HG03159 (cell line): ENCODE data around the gene PRMT7.

ENCODE experiments used
- ATAC-seq: cut with Tn5 transposase; IDR thresholded peaks from one replicate; pipeline ENCODE4 v1.9.1; 2021; ENCODE audit warnings: mild to moderate bottlenecking, moderate library complexity; ENCODE audit not compliant: unreplicated experiment

PRMT7 gene

DNA sequence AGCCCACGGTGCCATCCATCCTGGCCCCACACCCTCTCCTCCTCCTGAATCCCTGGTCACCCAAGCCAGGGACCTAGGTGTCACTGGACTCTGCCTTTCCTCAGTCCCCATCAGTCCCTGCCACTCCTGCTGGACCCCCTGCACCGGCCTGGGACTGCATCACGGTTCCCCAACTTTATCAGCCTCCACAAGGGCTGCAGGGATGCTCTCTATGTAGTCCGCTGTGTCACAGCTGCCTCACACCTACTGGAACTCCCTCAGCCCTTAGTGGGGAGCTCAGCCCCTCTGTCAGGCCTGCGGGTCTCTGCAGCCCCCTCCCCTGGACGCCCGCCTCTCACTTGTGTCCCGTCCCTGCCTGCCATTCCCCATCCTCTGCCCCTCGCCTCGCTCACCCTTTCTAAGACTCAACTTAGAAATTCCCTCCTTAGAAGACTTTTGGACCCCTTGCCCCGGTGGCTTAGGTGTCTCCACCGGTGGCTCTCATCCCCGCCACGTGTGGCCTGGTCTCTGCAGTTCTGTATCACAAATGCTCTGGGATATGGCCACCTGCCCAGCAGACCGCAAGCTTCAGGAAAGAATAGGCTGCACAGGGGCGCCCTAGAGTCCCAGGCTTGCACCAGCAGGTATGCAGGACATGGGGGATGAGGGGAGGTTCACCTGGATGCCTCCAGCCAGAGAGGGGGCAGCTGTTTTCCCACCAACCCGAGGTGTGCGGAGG lies 62.9 kb downstream of the PRMT7 start:
- ATAC-seq = no peak

DNA sequence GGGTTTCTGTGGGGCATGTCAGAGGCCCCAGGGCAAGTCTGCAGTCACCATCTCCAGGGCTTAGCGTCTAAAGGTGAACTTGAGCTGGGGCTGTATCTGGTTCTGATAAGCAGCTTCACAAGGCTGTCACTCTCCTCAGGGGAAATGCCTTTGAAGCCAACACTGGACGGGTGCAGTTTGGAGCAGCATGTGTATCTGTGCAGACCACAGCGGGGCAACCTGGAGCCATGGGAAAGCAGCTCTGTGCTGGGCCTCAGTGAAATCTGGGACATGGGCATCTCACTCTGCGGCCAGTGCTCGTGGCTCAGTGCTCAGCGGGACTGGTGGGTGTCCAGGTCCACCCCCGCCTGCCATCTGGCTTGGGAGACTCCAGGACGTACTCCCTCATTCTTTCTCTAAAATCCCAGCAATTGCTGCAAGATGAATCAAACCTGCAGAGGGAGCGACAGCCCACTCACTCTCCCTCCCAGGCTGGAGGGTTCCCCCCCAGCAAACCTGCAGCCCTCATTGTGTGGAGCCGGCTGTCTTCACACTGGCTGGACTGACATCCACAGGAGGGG lies 63.5 kb downstream of the PRMT7 start:
- ATAC-seq = no peak

DNA sequence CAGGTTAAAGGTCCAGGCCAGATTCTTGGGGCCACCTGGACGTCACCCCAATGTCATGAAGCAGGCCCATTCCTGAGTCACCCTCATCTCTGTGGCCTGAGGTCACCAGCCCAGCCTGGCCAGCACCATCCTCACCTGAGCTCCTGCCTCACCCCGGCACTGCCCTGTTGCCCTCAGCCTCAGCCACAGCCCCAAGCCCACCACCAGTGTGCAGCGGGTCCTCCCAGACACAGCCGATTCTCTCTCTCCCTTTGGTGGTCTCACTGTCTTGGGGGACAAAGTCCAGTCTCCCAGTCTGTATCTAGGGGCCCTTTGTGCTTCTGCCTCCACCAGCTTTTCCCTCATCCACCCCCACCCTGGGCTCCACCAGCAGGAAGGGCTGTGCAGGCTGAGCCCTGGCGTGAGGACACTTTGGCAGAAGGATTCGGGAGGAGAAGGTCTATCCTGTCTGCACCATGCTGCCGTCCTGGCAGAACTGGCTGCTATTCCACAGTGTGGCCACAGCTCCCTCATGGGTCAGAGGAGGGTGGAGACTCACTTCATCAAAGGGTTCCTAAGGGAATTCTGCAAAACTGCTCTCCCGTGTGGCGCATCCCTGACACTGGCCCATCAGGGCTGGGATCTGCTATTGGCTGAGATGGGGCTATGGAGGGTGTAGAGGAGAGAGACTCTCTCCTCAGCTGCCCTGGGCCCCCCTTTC lies 64.3 kb downstream of the PRMT7 start:
- no peak for ATAC-seq

DNA sequence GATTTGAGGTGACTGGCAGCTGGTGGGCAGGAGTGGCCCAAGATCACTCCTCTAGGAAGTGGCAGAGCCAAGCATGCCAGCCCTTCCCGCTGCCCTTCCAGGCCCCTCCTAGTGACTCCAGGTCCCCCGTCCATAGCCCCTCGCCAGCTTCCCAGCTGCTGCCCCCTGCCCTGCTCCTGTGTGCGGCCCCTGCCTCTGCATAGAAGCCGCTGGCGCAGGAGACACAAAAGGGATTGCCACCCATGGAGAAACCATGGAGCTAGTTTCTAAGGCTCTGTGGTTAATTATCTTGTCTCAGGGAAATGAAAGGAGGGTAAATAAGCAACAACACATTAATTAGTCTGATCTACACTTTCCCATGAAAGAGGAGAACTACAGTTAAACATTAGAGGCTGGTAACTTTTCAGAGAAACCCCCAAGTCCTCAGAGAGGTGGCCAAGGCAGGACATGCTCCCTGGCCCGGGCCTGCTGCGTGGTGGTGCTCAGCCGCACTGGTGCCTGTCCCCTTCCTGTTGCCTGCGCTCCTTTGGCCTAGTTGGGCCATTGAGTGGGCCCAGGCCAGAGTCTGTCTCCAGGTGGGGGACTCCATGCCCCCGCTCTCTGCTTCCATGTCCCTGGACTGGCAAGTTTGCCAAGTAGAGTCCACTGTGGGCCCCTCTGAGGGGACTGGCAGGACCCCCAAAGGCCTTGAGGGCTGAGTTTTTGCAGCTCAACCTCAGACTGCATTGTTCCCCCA lies 65.2 kb downstream of the PRMT7 start:
- no peak for ATAC-seq

DNA sequence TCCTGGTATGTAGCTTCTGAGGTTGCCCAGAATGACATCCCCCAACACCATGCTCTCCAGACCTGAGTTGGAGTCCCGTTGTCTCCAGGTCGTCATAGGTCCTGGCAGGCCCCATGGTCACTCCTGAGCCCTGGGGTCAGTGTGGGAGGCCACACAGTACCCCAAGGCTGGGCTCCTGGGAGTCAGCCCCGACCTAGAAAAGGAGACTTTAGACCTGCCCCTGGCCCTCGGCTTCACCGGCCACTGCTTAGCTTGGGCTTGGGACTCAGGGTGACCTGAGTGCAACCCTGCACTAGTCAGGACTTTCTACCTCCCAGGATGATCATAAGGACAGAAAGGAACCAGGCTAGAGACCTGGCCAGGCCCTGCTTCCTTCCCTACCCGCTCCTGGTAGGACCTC lies 65.8 kb downstream of the PRMT7 start:
- ATAC-seq = no peak

DNA sequence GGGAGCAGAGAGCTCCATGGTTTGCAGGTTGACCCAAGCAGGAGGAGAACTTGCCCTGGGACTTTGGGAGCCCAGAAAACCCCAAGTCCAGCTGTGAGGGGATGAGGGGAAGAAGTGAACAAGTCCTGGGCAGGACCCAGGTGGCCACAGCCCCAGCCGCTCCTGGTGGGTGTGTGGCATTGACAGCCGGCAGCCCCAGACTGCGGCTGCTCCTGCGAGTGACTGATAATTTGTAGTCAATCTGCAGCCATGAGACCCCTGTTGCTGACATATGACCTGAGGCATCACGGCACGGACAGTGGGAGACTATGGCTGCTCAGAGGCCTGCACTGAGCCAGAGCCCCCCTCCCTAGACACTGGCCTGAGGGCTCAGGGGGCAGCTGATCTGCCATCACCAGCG lies 66.4 kb downstream of the PRMT7 start:
- ATAC-seq = no peak

DNA sequence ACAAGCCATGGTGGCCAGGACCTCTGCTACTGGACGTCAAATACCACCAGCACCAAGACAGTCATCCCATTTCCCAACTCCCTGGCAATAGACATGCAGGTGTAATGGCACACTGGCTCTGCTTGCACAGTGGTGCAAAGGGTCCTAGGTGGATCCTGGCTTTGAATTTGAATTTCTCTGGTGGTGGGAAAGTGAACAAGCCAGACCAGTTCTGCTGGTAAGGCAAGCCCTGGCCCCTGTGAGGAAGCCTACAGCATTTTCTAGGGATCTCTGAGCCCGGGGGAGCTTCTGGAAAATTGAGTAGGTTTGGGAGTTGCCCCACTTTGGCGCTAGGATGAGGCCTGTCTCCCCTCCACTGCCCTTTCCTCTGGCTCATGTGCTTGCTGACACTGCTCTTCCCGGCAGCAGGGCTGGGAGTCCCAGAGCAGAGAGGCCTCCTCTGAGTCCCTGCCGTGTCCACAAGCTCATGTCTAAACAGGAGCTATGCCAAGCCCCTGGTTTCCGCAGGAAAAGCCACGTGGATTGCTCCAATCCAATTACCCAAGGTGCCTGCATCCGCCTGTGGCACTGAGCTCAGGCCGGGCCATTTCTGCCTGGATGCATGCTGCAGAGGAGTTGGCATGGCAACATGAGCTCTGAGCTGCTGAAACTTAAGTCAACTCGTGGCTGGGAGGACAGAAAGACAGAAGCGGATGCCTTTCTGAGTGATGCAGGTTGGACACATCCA lies 67.0 kb downstream of the PRMT7 start:
- no peak for ATAC-seq

DNA sequence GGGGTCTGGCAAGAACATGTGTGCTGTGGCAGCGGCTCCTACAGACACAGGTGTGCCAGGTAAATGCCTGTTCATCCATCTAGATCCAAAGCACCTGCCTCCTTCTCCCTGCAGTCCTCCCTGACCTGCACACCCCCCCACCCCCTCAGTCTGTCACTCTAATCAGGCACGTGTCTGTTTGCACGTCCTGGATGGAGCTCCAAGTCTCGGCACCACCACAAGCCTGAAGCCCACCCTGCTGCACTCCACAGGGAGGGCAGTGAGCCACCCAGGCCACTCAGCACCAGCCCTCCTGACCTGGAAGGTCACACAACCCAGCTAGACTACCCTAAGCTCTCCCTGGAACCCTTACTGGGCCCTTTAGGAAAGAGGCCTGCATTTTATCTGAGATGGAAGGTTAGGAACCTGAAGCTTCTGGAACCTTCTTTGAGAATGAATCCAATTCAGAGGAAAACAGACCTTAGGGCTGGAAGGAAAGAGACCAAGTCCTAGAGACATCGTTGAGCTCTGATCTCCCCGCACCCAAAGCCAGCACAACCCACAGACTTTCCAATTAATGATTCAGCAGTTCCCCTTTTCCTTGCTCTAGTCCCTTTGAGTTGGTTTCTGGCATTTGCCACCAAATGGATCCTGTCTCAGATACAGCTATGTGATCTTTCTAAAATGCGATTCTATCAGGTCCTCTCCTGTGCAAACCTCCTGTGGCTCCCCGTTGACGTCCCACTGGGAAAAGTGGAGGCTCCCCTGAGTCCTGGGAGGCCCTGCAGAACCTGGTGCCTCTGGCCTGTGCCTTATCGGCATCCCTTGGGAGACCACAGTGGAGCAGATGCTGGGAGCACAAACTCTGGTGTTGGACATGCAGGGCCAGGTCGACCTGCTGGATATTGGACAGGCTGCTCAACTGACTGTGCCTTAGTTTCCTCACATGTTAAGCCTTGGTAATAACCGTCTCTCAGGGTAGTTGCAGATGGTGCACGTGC lies 67.9 kb downstream of the PRMT7 start:
- no peak for ATAC-seq

DNA sequence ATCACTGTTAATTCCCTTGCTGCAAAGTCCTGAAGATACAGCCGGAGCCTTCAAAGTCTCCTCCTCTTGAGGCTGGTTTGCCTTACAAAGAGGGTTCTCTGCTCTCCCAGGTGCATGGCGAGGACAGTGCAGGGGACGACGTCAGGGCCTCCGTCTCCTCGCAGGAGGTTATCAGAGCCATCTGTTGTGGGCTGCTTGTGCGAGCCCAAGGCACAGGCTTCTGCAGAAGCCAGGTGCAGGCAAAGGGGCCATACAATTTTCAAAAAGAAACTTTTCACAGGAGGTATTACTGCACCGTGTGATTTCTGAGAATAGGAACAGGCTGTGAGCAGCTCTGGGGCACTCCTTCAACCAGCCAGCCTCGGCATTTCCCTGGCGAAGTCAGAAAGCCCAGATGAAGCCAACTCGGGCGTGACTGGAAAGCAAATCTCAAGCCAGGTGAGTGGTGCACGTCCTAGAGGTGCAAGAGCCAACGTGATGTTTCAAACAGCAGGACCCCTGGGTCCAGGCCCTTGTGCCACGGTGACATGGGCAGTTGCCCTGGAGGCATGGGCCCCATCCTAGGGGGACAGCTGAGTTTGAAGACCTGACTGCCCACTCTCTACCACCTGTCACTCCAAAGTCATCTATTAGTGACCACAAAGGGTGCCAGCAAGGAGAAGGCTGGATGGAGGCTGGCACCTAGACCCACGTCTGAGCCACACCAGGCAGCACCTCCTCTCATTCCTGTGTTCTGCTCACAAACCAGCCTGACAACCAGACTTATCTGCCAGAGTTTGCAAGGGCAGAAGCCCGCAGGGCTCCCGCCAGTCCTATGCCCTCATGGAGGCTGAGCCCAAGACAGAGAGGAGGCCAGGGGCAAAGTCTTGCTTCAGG lies 68.9 kb downstream of the PRMT7 start:
- ATAC-seq = no peak

DNA sequence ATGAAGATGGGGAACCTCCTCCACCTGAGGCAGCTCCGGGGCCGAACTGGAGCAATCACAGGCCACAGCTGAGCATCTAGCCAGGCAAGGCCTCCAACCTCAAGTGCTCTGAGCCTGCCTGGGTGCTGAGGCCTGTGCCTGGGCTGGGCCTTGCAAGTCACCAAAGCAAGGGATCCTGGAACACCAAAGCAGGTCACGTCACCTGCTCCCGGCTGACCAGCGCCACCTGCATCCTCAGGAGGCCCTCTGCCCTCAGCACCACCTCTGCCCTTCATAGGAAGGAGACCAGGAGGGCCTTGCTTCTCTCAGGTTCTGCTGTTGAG lies 69.5 kb downstream of the PRMT7 start:
- no peak for ATAC-seq

DNA sequence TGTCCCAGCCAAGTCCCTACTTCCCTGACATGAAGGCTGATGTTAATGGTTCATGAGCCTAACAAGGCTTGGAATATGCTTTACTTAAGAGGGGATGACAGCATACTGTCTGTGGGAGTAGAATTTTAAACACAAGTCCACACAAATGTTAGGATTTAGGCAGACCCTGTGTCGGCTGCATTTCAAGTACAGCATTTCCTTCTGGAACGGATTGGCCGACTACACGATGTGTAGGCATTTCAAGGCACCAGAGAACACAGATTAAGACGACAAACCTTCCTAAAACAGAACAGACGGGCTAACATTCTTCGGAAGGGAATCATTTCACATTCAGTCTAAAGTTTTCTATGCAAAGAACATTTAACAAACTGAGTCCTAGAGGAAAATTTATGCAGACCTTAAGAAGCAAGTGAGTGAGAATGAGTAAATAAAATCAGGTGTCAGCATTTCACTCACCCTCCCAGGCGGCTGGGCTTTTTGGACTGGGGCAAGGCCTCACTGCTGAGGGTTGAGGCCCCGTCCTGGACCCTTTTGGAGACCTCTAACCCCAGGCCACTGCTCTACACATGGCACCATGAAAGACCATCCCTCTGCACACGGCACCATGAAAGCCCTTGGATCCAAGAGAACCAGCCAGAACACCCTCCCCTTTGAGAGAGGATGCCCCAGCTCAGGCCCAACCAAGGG lies 70.0 kb downstream of the PRMT7 start:
- ATAC-seq = no peak

DNA sequence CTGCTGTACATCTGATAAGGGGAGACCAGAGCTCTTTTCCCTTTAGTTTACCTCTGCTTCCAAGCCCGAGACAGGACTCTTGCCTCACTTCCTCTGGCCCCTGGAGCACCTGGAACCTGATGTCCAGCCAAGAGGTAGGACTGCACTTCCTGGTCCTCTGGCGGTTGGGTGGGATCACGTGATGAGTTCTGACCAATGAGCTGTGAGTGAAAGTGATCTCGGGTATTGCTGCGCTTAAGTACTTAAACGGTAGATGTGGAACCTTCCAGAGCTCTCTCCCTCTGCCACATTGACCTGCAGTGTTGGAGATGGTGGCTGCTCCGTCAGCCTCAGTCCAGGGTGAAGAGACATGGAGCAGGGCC lies 70.5 kb downstream of the PRMT7 start:
- no peak for ATAC-seq

DNA sequence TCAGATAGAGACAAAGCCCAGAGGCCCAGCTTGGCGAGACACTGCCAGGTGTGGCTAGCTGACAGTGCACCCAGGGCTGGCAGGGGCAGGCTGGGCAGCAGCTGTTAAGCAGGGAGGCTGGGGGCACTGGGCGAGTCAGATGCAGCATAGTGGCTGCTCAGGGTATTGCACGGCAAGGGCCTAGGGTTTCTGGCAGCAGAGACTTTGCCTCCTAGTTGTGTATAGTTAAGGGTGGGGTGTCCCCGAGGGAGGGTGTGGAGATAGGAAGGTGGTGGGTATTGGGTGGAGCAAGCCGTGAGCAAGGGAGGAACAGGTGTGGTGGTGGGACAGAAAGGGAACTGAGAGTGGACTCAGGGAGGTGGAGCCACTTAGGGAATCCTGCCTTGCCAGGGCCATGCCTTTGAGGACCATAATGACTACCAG lies 71.5 kb downstream of the PRMT7 start:
- no peak for ATAC-seq

DNA sequence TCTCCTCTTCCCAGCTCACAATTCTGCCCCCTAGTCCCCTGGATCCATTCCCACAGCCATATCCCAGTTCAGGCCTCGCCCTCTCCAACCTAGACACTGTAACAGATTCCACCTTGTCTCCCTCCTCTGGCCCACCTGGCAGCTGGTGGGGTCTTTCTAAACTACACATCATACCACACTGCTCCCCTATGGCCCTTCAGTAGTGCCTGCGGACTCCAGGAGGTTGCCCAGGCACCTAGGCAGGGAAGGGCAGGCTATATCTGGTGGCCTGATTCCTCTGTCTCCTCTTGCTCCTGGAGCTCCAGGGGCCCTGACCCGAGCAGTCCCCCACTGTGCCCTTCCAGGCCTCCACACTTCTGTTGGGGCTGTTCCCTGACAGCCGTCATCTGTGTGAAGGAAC lies 73.0 kb downstream of the PRMT7 start:
- no peak for ATAC-seq

DNA sequence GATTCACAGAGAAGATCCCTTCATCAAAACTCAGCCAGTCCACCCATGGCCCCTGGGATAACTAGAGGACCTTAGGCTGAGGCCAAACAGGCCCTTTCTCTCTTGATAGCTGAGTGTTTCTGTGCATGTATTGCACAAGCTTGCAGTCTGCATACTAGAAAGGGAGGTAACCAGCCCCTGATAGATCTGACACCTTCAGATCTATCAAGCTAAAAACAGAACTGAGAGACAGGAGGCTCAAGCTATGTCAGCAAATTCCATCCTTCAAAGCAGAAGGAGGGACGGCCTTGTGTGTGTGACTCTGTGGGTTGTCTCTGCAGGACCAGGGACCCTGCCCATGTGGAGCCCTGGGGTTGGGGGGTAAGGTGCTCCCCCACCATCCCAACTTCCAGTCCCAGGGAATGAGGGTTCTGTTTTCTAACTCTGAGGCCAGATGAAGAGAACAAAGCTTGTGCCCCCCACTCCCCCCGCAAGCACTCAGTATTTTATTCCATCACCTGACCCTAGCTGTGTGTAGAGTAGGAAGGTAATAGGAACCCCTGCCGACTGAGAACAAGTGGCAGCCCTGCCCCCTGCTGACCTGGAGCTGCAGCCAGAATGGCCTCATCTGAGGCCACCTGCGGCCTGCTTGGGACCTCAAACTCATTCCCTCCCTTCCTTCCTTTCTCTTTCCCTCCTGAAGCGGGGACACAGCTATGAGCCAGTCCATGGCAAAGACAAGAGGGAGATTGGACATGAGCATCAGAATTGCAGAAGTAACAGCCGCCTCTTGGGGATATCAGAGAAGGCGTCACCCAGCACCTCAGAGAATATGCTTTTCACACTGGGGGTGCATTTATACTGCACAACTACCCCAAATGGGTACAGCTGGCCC lies 73.7 kb downstream of the PRMT7 start:
- ATAC-seq = no peak

DNA sequence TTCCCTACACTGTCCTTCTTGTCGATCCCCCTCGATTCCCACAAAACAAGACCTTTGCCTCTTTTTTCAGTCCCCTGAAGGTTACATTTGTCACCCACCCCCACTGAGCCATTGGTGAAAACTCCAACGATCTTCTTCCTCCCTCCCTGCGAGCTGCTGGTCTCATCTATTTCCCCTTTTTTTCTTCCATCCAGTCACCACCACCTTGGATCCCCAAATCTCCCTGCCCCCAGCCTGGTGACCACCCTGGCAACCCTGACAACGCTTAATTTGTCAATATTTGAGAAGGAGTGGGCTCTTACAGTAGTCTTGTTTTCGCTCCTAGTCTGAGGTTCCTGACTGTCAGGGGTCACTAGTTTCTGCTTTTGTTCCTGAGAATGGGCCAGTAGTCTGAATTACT lies 74.6 kb downstream of the PRMT7 start:
- ATAC-seq = no peak

DNA sequence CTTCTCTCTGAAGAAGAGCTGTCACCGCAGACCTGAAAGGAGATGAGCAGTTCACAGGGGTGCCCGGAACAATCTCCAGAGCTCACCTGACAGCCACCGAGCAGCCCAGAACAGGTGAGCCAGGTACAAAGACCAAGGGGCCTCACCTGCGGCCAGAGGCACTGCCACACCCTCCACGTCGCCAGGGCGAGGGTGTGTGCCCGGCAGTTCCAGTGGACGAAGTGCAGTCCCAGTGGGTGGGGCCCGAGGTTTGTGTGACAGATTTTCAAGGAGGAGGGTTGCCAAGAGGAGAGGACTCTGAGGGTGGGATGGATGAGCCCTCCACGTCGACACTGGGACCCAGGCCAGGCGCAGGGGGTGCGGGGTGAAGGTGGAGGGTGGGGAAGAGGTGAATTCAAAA lies 75.8 kb downstream of the PRMT7 start:
- no peak for ATAC-seq

DNA sequence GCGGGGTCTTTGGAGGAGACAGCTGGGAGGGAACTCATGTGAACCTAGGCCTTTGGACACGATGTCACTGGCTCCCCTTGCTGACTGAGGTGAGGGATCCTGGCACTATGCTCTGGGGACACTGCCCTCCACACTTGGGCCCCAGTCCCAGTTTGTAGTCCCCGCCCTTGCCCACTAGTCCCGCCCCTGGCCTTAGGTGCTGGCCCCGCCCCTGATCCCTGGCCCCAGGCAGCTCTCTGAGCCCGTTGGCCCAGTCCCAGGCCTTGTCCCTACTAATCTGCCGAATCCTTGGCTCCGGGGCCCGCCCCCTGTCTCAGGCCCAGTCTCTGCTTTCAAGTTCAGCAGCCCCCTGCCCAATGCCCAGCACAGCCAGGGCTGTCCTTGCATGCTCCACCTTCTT lies 76.5 kb downstream of the PRMT7 start:
- ATAC-seq = no peak
